Vagina (tissue), 2 donors: ENCODE results near the gene ACTN3.

Experiments used
- CTCF ChIP-seq, 3 experiments: fragments of 450-650 bp in 2 of 3; fragments of 200-600 bp in 1 of 3; sonication (generic) in 1 of 3; IDR thresholded peaks; one replicate each; pipeline ENCODE4 v1.5.1; 2017 to 2019; ENCODE audit warnings: antibody characterized with exemption in 3 of 3, mild to moderate bottlenecking in 2 of 3, moderate library complexity in 2 of 3
- POLR2AphosphoS5 ChIP-seq, 2 donors: sonication (generic); formaldehyde crosslinking; IDR thresholded peaks; one replicate each; pipeline ENCODE4 v1.9.0; 2017; ENCODE audit warnings: antibody characterized with exemption in 2 of 2, mild to moderate bottlenecking in 2 of 2, low read depth in 1 of 2; ENCODE audit not compliant: insufficient read depth in 1 of 2

- TF ChIP-seq CTCF (IDR thresholded peaks at IDR 0.05) (no peak), POLR2AphosphoS5 (IDR thresholded peaks at IDR 0.05; ENCODE audit: insufficient read depth in 1 of 2, low read depth in 1 of 2) (no peak)
These were observed 14.7 kb downstream of the ACTN3 start for GRCh38 chr11:66561178-66561974.
